NCI-H1417 treated with DMSO at 0.1 percent for 48 hours (cell line): Measurements from ENCODE around the gene GLI2.

Experiments used
- DNase-seq: peaks from one replicate; lab custom pipeline; 2025; lab: John Stamatoyannopoulos, UW

GLI2 gene

DNA sequence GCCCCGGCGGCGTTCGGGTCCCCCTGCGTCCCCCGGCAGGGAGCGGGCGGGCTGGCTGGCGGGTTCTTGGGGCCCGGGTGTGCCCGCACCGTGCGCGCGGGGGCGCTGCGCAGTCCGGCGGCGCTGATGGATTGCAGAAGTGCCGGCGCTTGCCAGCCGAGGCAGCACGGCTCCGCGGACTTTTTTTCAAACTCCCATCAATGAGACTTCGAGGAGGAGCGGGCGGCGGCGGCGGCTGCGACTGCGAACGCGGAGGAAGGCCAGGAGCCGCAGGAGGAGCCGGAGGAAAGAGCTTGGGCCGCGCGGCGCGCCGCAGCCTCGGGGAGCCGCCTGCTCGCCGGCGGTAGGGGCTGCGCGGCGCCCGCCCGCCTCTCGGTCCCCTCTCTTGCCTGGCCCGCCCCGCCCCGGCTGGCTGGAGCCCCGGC is at the start of gene GLI2:
Gene GLI2 (plus strand): TSS at position 123 of the 425 bp plus-strand sequence. CDS start 61,453 bp downstream, outside the sequence.
- no peak for DNase-seq

DNA sequence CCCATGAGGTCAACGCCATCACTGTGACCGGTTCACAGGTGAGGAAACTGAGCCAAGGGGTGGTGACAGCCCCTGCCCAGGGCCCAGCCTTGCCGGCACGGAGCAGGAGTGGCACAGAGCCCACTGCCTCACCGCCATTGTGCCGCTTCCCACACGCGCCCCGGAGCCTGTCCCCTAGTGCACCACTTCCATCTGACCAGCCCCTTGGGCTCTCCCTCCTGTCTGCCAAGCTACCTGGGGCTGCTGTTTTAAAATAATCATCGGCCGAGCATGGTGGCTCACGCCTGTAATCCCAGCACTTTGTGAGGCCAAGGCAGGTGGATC is 49.7 kb upstream of the GLI2 start:
- DNase-seq, result no peak

DNA sequence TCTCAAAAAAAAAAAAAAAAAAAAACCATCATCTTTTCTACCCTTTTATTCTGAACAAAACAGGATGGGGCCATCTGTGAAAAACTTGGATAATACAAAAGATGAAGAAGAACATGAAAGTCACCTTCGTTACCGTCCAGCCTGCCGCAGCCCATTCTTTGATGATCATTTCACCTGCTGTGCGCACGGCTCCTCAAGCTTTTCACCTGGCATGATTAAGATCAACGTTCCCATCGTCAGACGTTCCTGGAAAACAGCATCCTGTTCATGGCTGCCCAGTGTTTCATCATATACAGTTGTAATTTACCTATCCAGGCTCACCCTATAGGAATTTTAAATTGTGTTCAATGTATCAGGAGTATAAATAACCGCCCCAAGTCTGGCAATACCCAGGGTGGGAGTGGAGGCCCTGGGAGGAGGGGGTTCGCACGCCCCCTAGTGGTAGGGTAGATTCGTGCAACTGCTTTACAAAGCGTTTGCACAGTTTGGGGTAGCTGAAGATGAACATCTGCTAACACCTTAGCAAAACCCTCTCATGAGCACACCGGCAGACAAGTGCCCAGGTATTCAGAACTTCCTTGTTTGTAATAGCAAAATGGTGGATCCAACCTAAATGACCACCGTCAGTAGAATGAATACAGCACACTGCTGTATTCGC is 49.0 kb upstream of the GLI2 start:
- no peak for DNase-seq

DNA sequence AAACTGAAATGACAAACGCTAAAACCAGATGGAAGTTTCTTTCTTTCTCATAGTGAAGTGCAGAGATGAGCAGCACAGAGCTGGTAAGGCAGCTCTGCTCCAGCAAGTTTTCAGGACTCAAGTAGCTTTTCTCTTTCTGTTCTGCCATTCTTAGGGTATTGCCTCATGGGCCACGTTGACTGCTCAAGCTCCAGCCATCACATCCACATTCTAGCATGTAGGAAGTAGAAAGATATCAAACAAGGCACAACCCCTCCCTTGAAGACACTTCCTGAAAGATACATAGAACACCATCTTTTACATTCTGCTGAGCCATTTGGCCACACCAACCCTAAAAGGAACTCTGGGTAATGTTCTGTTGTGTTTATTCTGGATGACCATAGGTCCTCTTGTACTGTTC is 48.5 kb upstream of the GLI2 start:
- no peak for DNase-seq

DNA sequence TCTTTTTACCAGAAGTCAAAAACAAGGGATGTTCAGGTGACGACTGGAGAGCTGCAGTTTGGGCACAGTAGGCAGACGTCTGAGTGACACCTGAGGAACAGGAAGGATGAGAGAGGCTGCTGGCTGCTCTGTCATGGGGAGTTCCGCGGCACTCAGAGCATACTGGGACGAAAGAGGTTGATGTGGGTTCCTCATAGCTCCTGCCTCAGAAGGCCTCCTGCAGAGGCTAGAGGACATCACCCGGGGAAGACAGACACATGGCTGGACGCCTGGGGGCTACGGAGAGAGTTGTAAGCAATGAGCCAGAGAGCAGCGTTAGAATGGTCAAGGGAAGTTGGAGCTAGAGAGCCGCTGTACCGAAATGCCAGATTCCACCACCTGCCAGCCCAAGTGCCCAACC is 45.1 kb upstream of the GLI2 start:
- no peak for DNase-seq

DNA sequence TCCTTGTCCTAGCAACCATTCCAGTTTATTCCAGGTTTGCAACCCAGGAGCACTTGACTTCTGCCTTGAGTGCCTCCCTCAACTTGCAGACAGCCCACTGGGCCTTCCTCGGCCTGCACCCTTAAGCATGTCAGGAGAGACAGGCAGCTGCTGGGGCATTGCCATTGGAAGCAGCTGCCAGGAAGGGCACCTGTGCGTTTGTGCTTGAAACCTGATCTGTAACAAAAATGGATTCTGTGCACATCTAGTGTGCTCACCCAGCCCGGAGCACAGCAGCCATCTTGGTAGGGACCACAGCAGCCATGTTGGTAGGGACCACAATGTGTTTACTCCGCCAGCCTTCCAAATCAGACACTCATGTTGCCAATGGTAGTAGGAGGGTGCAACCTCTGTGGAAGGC is 44.3 kb upstream of the GLI2 start:
- DNase-seq, result no peak

DNA sequence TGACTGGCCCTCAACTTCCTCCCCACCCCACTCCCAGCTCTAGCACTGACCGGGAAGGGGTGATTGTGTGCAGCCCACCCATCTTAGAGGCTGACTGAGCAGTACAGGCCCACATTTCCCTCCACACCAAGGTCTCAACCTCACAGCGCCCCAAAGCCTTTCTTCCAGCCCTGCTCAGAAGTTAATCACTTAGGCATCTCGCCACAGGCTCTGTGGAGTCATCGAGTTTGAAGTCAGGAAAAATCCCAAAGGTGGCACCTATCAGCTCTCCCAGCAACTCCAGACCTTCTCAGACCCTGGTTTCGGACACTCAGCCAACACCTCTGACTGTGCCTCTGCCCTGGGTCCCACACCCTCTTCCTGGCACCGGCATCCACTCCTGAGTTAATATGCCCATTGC is 43.0 kb upstream of the GLI2 start:
- no peak for DNase-seq

DNA sequence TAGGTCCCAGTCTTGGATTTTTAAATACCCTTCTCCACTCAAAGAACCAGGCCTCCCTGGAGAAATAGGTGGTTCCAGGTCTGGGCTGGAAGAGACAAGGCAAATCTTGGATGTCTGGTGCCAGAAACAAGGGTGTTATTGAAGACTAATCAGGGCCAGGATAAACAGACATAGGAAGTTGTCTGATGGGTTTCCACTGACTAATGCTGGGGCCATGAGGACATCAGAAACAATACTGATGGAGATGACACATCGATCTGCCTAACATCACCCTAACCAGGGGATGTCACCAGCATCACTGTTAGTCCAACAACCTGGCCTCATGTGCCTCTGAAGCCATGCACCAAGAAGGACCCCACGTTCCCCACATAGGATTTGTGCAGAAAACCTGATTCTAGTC is 42.5 kb upstream of the GLI2 start:
- DNase-seq, result no peak

DNA sequence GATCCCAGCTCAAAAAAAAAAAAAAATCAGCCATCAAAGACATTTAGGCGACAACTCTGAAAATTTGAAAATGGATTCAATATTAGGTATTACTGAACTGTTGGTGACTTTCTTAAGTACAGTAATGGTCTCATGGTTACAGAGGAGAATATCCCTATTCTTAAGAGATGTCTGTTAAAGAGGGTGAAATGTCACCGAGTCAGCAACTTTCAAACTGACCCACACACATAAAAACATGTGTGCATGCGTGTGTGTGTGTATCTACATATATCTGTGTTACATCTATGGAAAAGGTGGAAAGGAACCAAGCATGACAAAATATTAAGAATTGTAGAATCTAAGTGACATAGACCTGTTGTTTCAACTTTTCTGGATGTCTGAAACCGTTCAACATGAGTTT is 41.6 kb upstream of the GLI2 start:
- DNase-seq, result no peak

DNA sequence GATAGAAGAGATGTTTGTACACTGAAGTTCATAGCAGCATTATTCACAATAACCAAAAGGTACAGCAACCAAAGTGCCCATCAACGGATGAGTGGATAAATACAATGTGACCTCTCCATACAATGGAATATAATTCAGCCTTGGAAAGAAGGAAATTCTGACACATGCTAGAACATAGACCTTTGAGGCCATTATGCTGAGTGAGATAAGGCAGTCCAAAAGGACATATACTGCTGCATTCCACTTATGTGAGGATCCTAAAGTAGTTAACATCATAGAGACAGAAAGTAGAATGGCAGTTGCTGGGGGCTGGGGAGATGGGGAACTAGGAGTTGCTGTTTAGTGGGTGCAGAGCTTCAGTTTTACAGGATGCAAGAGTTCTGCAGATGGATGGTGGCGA is 38.2 kb upstream of the GLI2 start:
- no peak for DNase-seq

DNA sequence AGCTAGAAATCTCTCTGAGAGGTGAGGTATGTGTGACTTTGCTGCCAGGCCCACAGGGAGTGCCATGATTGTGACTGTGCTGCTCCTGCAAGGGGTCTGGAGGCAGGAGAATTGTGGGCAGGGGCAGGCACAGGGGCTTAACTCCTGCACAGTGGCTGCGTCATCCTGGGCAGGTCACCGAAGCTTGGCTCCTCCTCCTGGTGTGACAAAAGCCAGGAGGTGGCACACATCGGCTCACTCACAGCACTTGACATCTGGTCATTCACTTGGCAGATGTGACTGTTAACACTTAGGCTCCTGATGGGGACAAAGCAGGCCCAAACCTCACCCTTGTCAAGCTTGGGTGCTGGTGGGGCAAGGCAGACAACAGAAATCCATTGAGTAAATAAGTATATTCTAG is 36.4 kb upstream of the GLI2 start:
- DNase-seq, result no peak

DNA sequence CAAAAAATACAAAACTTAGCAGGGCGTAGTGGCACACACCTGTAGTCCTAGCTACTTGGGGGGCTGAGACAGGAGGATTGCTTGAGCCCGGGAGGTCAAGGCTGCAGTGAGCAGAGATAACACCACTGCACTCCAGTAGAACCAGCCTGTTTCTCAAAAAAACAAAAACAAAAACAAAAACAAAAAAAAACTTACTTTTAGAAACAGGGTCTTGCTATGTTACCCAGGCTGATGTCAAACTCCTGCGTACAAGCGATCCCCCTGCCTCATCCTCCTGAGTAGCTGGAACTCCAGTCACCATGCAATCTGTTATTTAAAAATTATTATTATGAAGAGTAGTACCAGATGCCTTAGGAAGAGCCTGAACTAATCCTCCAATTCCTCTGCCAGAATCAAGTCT is 35.0 kb upstream of the GLI2 start:
- no peak for DNase-seq

DNA sequence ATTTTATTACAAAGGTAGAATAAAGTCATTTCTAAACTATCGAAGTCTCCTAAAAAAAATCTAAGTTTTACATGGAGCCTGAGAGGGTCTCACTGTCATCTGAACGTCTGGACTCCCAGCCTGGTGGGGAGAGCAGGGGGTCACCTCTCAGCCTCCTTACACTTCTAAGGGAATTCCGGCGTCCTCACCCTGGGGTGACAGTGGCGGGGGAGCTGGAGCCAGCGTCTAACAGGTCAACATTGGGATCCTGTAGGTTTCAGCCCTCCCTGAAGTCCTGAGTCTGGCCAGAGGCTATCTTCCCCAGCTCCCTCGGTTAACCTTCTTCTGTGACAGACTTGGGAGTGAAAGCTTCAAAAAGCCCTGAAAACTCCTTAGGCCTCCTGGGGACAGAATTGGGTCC is 34.6 kb upstream of the GLI2 start:
- no peak for DNase-seq

DNA sequence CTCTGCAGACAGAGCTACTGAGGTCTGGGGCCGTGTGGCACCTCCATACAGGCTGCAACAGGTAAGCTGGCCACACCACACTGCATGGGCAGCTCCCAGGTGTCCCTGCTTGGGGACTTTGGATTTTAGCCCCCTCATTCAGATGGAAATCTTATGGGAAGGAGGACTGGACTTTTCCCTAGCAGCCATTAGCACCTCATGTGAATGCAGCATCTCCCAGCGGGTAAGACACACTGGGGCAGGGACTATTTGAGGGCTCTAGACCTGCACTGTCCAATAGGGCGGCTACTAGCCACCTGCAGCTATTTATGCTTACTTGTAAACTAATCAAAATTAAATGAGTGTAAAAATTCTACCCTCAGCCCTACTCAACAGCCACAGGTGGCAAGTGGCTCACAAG is 34.2 kb upstream of the GLI2 start:
- DNase-seq, result no peak

DNA sequence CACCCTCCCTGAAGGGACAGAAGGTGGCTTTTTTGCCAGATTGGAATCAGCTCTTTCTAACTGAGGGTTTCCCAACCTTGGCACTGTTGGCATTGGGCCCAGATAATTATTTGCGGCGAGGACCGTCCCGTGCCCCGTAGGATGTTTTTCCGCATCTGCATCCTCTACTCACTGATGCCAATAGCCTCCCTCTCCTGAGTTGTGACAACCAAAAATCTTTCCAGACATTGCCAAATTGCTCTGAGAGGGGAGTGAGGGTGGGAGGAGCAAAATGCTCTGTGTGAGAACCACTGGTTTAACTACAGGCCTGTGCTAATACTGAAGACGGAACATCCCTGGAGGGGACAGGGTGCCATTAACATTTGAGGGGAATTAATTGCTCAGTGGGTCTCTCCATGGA is 33.6 kb upstream of the GLI2 start:
- DNase-seq, result no peak

DNA sequence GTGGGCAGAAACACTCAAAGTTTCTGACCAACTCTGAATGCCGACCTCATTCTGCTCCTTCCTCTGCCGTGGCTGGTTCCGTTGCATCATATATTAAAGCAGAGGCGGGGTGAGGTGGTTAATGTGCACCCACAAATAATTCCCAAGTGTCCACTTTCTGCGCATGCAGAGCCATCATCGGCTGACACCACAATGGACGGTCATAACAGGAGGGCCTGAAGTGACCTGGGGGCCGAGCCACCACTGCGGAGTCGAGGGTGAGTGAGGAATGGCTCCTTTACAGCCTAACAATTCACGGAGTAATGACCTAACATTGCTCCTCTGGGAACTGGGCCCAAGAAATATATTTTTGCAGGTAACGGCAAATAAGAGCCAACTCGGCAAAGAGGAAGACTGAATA is 32.9 kb upstream of the GLI2 start:
- no peak for DNase-seq

DNA sequence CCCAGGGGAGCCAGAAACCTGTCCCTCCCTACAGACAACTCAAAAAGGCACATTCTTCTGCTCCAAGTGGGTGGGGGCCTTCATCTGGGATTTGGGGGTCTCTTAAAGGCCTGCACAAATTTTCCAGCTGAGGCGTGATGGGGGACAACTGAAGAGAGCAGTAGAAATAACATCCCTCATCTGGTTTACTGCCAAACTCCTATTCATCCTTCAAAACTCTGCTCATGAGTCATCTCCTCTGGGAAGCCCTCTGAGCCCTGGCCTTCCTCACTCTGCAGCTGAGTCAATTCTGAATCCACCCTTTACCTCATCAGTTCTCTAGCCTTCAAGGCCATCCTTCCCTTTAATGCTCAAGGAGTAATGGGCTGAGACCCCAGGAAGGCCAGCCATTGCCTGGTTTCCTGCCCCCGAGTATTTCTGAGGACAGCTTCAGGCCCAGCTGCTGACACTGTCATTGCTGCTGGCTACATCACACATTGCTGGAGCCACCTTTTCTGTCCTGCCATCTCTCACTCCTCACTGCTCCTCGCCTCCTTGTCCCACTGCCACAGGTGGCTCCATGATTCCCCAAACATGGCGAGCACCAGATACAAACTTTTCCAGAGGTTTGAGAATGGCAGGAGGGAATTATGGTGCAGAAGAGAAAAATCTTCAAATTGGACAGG is 32.2 kb upstream of the GLI2 start:
- DNase-seq, result no peak

DNA sequence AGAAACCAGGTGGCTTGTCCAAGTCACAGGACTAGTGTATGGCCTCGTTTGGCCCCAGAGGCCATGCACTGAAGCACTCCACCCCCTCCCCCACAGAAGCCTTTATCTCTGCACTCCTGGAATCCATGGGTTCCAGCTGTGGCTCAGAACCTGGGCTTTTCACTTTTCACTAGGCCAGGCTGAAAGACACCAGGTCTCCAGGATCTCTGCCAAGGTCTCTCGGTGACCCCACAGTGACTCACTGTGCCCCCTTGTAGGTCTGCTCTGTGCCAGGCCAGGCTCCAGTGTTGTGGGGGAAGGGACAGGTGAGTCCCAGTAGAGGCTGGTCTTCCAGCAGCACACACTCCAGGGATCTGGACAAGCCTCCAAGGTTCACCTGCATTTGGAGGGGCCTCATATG is 31.0 kb upstream of the GLI2 start:
- DNase-seq, result no peak

DNA sequence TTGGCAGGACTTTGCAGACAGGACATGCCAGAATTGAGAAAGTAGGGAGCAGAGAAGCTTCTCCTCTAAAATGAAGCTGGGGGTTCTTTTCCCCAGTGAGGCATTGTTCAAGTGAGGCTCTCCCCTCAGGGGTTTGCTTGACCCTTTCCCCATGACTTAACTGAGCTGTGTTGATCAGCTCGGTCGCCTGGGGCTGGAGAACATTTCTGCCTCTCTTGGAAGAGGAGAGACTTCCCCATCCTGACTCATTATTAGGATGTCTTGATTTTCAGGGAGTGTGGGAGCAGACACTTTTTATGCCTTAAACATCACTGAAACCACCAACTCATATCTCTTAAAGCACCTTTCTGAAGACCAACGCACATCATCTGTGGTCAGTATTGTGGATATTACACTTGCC is 27.9 kb upstream of the GLI2 start:
- DNase-seq, result no peak

DNA sequence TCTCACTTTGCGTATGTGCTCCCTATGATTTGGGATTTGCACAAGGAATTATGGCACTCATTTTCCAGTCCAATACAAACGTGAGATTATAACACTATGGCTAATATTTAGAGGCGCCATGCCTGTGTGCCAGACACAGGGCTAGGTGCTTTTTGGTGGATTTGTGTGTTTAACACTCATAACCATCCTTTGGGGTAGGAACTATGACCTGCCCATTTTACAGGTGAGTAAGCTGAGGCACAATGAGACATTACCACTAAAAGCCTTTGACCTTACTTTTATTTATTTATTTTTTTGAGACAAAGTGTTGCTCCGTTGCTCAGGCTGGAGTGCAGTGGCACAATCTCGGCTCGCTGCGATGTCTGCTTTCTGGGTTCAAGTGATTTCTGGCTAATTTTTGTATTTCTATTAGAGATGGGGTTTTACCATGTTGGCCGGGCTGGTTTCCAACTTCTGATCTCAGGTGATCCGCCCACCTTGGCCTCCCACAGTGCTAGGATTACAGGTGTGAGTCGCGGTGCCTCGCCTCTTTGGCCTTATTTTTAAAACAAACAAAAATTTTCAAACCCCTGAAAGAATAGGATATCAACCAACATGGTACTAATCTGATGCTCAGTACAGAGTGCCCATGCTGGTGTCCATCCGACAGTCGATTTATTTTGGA is 26.6 kb upstream of the GLI2 start:
- DNase-seq, result no peak

DNA sequence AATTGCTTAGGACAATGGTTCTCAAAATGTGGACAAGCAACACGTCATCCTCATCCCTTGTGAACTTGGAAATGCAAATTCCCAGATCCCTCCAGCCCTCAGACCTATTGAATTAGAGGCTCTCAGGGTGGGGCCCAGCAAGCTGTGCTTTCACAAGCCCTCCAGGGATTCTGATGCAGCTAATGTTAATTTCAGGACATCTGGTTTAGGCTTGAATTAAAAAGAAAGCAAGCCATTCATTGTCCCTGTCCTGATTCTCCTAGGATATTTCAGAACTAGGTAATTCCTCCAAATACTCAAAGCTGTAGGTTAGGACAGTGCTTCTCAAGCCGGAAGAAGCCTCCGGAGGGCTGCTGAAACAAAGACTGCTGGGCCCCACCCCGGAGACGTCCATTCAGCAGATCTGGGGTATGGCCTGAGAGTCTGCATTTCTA is 26.0 kb upstream of the GLI2 start:
- no peak for DNase-seq

DNA sequence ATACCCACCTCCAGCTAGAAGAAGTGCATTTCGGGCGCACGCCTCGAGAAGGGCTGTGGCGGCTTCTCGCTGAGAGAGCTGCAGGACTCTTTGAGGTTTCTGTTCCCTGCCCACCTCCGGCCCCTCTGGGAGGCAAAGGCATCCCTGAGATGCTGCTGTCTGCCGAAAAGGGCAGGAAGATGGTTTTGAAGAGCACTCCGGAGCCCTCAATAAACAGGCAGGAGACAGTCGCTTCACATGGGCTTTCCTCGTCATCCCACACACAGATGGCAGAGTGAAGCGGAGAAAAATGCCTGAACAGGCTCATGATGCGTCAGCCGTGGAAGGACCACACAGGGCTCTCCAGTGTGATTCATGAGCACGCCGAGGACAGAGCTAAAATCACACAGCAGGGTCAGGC is 25.4 kb upstream of the GLI2 start:
- no peak for DNase-seq

DNA sequence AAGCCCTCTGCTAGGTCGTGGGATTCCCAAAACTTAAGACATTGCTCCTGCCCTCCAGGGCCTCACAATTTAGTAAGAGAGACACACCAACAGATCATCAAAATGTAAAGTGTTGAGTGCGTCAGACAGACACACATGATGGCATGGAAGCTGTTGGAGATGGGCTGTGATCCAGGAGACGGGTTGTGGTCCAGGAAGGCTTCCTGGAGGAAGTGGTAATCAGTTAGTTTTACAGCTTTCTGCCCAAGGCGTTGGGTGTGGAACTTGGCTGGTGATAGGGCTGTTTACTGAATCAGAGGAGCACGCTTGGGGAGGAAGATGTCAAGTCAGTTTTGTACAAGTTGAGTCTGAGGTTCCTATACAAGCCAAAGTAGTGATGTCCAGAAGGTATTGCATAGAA is 24.0 kb upstream of the GLI2 start:
- no peak for DNase-seq

DNA sequence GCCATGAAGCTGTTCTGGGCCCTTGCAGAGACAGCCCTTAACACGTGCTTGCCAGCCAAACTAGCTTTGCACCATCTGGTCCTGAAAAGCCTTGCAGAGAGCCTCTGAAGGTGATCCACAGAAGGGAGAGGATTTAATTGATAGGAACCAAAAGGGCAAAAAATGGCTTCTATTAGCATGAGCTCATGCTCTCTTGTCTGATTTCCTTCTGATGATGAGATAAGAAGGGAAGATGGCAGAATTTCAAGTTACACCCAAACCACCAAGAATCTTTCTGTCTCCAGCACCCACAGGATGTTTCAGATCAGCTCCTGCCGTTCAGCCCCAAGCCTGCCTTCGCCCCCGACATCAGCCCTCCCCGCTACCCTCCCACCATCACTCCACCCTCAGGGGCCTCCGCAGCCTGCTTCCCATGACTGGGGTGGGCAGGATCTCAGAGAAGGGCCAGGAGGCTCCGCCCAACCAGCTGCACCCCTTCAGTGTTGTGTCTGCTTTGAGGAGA is 23.4 kb upstream of the GLI2 start:
- no peak for DNase-seq
